DMS79 (cell line): ENCODE data around the gene FAM83C.

Source experiments
- DNase-seq: peaks from one replicate; lab custom pipeline; 2025; lab: John Stamatoyannopoulos, UW

The FAM83C gene

DNA sequence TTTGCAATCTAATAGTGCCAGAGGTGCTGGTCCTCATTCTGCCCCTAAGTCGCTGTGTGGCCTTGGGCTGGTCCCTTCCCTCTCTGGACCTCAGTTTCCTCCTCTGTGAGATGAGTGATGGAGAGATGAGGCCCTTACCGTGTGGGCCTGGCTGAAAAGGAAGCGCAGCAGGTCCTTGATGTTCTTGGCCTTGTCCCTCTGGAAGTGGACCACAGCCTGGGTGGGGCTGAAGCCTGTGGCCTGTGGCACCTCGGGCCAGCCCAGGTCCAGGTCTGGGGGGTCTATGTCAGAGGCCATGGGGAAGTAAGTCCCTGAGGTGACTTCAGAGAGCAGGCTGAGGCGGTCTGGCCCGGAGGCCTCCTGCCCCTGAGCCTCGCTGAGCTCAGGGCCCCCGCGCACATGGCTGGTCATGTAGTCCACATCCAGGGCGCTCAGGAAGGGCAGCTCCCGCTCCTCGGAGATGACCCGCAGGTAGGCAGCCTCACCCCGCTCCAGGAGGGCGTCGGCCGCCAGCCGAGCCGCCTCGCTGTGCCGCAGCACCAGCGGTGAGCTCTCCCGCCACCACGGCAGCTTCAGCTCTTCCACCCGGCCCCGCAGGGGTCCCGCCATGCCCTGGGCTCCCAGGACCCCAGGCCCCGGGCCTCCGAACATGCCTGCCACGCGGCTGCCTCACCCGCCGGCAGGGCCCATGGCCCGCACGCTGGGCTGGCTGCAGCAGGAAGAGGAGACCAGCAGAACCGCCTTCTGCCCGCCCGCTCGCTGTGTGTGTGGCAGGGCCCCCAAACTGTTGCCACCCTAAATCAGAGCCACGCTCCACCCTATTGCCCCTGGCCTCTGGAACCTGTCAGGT, at the start of gene FAM83C:
Gene FAM83C (minus strand): TSS at position 772 of the 850 bp plus-strand sequence. CDS start 121 bp downstream, at position 651.
- DNase-seq: no peak

DNA sequence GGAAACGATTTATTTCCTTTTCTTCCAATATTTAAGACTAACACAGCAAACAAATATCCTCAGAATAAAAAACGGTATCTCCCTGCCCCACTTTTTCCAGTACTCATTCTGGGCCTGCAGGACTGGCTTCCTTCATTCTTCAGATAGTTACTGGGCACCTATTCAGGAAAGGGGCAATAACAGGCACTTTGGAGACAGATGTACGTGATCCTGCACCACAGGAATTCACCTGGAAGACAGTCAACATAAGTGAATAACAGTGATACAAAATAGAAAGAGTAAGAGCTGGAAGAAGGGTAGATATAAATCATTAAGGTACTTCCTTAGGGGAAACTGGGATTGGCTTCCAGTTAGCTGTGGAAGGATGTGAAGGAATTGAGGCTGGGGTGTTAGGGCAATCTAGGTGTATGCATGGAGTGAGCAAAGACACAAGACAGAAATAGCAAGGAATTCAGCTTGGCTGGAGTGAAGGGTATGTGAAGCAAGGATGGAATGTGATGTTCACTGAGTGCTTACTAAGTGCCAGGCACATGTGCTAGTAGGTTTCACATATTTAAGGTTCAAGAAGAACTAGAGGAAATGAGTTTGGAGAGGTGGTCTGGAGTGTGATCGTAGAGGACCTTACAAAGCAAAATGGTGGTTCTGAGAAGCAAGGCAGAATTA, 49.3 kb upstream of the FAM83C start:
- DNase-seq: no peak

DNA sequence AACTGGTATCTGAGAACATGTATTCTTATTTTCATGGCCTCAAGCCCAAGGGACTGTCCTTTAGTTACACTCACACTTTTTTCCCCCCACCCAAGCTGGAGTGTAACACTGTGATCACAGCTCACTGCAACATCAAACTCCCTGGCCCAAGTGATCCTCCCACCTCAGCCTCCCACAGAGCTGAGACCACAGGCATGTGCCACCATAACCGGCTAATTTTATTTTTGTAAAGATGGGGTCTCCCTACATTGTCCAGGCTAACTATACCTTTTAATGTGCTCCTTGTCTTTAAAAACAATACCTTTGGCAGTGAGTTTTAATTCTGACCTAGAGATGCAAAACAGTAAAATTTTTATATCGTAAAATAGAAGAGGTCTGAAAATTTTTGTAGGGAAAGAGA, 48.2 kb upstream of the FAM83C start:
- no peak for DNase-seq

DNA sequence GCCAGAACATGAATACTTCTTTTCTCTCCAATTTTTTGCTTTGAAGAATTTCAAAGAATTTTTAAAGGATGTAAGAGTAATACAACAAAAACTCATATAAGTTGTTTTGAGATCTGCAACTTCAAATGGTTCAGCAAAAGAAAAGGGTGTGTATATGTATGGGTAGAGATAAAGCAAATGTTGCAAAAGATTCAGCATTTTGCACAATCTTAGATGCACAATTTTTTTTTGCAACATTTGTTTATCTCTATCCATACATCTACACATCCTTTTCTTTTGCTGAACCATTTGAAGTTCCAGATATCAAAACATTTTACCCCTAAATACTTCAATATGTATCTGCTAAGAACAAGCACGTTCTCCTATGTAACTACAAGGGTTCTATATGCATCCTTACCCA, 47.4 kb upstream of the FAM83C start:
- no peak for DNase-seq

DNA sequence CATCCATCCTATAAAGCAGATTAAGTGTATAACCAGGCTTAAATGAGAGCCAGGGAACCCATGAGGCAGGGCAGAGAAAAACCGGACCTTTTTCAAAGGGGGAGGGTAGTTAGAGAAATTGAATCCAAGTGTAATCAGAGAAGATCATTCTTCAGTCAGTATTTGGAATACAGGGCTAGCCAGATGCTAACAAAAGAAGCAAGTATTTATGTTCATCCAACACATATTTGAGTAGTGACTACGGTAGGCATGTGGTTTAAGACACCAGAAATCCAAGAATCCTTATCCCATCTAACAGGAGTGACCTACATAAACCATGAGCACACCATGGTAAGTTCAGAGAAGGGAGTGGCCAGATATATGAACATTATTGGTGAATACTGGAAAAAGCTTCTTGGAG, 46.8 kb upstream of the FAM83C start:
- DNase-seq: no peak

DNA sequence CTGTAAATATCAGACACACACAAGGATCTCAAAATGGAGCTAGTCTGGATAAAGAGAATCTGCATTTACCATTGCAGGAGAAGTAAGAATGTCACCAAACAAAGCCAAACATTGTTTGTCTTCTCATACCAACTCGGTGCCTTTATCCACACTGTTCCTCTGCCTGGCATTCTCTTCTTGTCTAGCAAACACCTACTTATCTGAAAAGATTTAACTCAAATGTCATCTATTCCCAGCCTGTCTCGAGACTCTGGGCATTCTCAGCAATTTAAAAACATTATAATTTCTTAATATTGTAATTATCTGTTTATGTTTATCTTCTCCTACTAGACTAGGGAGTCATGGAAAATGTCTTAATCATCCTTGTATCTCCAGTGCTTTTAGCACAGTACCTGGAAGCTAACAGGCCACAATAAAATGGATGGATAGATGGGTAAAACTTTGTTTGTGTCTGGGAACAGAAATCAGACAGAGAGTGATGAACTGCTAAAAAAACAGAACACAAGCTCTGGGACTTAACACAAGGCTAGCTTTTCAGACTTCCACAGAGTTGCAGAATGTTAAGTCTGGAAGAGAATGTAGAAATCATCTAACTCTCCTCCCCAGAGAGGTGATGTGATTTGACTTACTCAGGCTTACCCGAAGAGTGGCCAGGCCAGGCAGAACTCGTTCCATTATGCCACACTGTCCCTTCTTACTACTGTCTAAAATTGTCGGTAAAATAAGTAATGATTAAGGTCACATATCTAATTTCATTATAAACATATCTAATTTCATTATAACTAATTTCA, 42.3 kb upstream of the FAM83C start:
- no peak for DNase-seq

DNA sequence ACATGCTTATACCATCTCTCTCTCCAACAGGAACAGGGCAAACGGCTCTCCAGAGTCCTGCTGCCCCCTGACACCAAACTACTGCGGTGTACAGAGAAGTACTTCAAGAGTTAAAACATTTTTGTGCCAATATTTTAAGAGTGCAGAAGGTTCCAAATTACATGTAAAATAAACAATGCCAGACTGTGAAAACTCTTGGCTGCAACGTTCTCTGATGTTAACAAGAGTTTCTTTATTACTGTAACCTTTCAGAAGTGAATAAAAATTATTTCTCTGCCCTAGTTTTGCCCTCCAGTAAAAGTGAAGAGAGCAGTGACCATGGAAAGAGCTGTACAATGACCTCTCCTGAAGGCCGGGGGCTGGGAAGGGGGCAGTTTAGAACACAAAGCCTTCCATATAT, 41.4 kb upstream of the FAM83C start:
- no peak for DNase-seq

DNA sequence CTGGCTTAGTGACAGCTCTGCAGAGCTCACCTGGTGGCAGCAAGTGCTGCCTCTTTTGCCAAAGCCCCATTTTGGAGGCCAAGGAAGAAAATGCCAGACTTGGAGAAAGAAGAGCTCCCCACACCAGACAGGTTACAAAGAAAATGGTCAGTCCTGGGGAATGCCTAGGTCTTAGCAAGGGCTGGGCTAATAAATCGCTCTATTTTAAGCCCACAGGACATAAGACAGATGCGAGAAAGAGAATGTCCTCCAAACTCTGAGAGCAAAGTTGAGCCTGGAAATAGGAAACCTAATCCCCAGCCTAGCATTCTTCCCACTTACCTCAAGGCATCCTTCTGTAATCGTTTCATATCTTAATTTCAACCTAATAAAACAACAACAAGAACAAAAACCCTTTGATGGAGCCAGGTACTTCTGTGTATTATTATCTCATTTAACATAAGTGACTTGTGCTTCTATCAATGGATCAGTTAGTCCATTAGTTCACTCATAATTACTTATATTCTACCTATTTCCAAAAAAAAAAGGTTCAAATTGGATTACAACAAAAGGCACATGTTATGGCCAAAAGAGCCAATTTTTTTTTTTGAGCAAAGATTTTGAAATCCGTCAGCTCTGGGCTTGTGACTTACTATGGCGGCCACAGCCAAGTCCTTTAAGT, 40.4 kb upstream of the FAM83C start:
- no peak for DNase-seq

DNA sequence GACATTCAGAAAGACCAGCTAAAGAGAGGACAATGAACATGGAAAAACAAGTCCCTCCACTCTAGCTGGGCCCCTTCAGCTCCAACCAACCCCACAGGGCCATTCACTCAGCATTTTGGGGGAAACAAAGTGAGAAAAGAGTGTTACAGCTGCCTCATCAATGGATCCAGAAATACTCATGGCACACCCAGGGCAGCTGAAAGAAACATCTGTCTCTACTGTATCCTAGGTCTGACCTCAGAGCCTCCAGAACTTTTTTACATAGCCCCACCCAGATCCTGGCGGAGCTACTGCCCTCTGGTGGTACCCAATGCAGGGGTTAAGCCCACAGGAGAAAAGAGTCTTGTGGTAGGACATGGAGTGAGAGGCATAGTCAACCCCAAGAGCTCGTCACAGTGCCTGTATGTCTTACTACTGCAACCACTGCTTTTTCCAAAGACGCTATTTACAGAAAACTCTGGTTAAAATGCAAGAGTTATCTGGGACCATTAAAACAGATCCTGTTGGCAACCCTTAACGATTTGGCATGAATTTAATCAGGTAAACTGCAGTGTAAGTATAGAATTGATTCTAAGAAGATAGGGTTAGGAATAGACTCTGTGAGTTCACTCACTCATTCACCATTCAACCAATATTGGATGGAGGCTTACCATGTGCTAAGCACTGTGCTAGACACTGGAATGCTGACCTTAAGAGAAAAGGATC, 37.4 kb upstream of the FAM83C start:
- no peak for DNase-seq

DNA sequence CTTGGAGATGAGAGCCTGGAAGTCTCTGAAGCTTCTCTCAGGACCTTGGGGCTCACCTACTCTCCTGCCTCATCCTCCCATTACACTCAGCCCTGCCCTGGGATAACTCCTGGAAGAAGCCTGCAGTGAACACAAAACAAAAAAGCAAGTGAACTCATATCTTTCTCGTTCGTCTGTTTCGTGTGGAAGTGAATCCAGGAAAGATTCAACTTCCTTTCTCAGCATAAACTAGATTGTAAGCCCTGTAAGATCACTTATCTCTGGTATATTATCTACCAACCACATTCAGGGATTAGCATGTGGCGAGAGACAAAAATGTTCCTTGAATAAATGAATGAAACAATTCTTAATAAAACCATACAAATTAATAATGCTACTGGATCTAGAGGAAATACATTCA, 36.5 kb upstream of the FAM83C start:
- no peak for DNase-seq

DNA sequence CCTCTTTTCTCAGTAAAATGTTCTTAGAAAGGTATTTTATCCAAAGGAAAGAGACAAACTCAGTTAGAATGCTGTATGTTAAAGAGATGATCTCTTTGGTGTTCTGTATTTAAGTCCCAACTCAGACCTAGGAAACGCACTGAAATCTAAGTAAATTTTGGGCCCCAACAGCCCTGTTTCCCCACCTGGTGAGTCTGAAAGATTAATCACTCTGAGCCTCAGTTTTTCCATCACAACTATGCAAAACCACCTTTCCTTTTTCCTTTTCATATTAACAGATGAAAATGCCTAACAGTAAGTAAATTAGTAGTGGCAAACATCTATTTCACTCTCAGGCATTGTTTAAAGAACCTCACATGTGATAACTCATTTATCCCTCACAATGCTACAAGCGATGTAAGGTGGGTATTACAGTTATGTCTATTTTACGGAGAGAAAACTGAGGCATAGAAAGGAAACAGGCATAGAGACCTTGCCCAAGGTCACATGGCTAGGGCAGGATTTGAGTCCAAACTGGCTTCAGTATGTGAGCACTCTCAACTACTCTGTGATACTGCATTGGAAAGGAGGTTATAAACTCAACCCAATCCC, 36.0 kb upstream of the FAM83C start:
- no peak for DNase-seq

DNA sequence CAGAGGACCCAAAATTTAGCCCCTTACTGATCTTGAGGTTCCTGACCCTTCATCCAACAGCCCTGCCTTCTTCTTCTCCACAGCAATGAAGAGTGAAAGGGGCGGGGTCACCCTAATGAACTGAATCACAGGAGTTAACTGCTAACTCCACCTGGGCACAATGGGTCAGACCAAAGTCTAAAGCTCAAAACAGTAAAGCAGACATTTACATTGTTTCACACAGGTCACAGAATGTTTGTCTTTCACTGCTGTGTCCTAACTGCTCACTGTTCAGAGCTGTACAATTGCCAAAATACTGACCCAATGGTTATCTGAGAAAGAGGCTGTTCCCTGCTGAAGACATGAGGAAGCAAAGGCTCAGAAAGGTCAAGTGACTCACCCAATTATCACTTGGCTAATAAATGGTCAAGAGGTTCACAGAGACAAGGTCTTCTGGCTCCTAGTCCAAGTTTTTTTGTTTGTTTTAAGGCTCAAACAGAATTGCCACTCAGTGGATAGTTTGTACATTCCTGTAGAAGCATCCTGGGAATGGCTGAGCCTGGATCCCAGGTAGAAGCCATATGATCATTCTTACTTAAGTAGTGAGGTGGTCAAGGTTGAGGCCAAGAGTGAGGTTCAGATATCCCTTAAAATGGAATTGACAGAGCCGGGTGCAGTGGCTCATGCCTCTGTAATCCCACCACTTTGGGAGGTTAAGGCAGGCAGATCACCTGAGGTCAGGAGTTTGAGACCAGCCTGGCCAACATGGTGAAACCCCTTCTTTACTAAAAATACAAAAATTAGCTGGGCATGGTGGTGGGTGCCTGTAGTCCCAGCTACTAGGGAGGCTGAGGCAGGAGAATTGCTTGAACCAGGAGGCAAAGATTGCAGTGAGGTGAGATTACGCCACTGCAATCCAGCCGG, 35.1 kb upstream of the FAM83C start:
- no peak for DNase-seq

DNA sequence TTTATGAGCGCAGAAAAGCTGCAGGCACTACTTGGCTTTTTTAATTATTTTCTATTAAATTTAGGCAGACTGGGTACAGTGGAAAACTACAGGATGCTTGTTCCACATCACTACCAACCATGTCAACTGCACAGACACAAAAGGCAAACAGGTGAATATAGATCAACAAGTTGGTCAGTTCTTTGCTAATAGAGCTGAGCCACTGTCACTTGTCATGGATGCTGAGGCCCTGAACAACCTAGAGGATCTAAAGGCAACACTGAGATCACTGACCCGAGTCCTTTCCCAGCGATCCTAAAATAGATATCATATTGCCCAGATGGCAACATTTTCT, 34.5 kb upstream of the FAM83C start:
- DNase-seq: no peak

DNA sequence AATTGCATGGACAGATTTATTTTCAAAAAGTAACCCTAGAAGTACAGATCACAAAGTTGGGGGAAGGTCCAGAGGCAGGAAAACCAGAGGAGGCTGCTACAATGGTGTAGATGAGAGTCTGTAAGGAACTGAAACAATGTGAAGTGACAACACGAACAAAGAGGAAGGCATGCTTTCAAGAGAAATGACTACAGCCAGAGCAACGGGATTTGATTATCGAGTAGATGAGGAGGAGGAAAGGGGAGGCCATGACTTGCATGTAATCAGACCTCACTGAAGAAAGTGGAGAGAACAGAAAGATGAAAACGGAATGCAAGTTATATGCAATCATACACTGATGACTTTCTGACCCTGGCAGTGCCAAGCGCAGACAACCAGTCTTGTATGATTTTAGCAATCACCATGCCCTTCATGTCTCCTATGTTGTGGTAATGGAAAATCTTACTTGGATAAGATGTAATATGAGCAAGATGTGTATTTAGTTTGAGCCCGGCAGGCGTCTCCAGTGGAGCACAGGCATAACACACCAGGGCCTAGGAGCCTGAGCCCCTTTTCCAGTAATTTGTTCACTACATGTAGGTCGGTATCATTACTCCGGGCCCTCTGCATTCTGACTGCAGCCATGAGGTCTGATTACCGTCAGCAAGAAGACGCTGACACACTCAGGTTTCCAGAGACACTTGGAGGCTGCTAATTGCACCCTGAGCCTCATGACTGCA, 34.0 kb upstream of the FAM83C start:
- DNase-seq: no peak

DNA sequence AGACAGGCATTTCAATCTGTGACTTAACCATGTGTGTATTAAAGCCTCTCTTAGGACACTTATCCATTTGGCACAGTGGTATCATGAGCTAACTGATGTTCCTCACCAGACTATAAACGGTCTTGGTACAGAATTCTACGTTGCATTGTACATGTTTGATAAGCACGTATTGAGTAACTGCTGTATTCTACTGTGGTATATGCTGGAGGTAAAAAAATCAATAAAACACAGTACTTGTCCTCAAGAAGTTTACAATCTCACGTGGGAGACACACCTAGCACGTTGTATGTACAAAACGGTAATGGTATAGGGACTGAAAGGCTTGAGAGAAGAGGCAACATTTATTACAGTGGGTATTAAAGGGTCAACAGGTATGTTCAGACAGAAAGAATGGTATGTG, 33.2 kb upstream of the FAM83C start:
- DNase-seq: no peak

DNA sequence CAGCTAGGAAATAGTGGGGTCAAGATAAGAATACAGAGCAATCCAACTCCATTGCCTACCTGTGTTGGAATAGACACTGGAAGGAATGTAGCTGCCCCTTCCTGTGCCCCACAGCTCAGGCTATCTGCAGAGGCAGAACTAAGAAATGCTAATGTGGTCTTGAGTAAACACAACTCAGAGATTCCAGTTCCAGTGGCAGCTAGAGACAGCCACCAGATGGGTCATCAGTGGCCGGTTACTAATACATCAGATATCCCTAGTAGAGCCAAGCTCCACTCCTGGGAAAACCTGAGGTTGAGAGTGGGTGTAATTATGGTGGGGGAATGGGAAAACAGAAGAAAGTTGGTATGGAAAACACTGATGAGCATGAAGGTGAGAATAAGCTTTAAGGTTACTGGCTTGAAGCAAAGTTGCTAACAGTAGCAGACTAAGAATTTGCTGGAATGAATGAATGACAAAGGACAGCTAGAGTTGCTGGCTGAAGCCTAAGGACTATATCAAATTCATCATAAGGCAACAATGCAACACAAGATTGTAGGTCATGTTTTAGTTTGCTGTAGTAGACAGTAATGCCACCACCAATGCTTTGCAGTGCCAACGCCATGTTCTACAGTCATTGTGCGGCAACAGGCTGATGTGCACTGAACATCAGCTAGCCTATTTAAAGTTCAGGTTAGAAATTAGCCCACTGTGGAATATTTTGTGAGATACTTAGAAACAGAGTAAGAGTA, 28.3 kb upstream of the FAM83C start:
- DNase-seq: no peak

DNA sequence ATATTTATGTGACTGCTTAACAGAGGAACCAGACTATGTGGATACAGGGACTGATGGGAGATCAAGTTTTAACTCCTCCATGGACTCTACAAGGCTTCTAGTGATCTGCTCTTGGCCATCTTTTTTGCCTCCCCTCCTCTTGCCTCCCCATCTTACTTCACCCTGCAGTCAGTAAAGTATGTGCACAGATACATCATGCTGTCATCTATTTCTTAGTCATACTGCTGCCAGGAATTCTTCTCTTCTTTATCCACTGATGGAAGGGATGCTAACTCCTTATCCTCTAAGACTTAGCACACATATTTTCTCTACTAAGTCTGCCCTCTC, 27.6 kb upstream of the FAM83C start:
- DNase-seq: no peak

DNA sequence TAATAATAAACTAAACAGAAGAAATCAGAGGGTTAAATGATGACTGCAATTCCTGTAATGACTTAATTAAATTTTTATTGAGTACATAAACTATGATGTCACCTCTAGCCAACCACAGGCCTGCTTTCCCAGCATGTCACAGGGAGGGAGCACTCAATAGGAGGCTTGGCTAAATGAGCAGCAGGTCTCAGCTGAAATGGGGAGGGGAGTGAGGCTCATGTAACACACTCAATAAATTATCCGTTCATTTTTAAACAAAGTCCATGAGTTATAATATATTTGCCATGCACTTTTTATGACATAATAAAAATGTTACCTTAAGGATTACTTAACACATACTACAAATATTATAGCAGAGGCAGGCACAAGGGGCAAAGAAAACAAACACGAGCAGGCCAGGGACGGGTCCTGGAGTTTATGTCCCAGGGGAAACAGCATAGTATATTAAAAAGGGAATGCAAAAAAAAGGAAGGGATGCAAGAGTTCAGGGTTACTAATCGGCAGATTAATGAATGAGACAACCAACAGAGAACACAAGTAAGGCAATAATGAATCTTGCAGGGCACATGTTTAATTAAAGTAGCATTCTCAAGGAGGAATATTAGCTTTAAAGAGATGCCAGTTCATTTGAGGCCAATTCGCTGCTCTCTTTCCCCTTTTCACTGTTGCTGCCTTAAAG, 27.1 kb upstream of the FAM83C start:
- no peak for DNase-seq
